ENCODE data around the gene ANKRD60. TPM values are rescaled to one million over a fixed set of nuclear protein-coding genes. Genes with fewer than 3 reads are reported as not detected.

ANKRD60 gene
- total RNA-seq, 3 donors from 2014 or later = not detected

- H3K4me3 ChIP-seq = no peak overlapping the region
- no peaks in the 10 kb centered on the region for H3K36me3 ChIP-seq (ENCODE audit: low read depth)
- H3K4me1 ChIP-seq (ENCODE audit: low read depth) = no peaks in the 10 kb centered on the region
- DNase-seq = no peak
- H3K9me3 ChIP-seq = no peaks in the 10 kb centered on the region
- TF ChIP-seq, protein P1, sequence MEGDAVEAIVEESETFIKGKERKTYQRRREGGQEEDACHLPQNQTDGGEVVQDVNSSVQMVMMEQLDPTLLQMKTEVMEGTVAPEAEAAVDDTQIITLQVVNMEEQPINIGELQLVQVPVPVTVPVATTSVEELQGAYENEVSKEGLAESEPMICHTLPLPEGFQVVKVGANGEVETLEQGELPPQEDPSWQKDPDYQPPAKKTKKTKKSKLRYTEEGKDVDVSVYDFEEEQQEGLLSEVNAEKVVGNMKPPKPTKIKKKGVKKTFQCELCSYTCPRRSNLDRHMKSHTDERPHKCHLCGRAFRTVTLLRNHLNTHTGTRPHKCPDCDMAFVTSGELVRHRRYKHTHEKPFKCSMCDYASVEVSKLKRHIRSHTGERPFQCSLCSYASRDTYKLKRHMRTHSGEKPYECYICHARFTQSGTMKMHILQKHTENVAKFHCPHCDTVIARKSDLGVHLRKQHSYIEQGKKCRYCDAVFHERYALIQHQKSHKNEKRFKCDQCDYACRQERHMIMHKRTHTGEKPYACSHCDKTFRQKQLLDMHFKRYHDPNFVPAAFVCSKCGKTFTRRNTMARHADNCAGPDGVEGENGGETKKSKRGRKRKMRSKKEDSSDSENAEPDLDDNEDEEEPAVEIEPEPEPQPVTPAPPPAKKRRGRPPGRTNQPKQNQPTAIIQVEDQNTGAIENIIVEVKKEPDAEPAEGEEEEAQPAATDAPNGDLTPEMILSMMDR (IDR thresholded peaks at IDR 0.05) = no peak
- no peak for ATAC-seq
- intact Hi-C loops (cut with DNase I, micrococcal nuclease) = loop anchor here (2.0 to 10.0 kb wide), 2 partner anchors 610 to 614 kb away; no protein-coding TSS in a partner anchor
Observed at GRCh38 chr20:58208944-58209343, 19.5 kb downstream of the ANKRD60 start.

GRCh38 chr20:58205850-58206249 lies 22.6 kb downstream of the ANKRD60 start:
- Histone ChIP-seq H3K4me1 (ENCODE audit: low read depth) (no peaks in the 10 kb centered on the region), H3K4me3 (no peak overlapping the region), H3K9me3 (no peaks in the 10 kb centered on the region), H3K36me3 (ENCODE audit: low read depth) (no peaks in the 10 kb centered on the region)
- TF ChIP-seq, protein P1 (IDR thresholded peaks at IDR 0.05) = no peak
- intact Hi-C loops (cut with DNase I, micrococcal nuclease) = loop anchor here in 1 of 2 donors (10.0 kb wide), 1 partner anchor 611 kb away; no protein-coding TSS in a partner anchor
- no peak for DNase-seq
- no peak for ATAC-seq

- no peak for DNase-seq
- Histone ChIP-seq H3K4me3 (no peak overlapping the region), H3K9me3 (no peaks in the 10 kb centered on the region), H3K4me1 (ENCODE audit: low read depth) (no peaks in the 10 kb centered on the region), H3K36me3 (ENCODE audit: low read depth) (no peaks in the 10 kb centered on the region)
- intact Hi-C loops (cut with DNase I, micrococcal nuclease) = loop anchor here in 1 of 2 donors (10.0 kb wide), 1 partner anchor 607 kb away; no protein-coding TSS in a partner anchor
- TF ChIP-seq, protein P1 (IDR thresholded peaks at IDR 0.05) = no peak
- ATAC-seq = no peak
Observed at GRCh38 chr20:58202044-58202443, 26.4 kb downstream of the ANKRD60 start.

DNA sequence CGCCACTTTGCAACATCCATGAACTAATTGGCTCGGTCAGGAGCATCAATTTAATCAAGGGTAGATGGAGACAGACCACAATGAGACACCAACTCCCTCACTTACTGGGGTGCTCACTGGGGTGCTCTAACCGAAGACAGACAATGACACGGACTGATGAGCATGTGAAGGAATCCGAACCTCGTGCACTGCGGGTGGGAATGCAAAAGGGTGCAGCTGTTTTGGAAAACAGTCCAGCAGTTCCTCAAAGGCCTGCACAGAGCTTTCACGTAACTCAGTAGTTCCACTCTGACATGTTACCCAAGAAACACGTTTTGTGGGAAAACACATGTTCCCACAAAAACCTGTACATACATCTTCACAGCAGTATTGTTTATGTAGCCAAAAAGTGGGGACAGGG lies 26.8 kb downstream of the ANKRD60 start:
- intact Hi-C loops (cut with DNase I, micrococcal nuclease) = loop anchor here in 1 of 2 donors (10.0 kb wide), 1 partner anchor 607 kb away; no protein-coding TSS in a partner anchor
- Histone ChIP-seq H3K36me3 (ENCODE audit: low read depth) (no peaks in the 10 kb centered on the region), H3K4me1 (ENCODE audit: low read depth) (no peaks in the 10 kb centered on the region), H3K4me3 (no peak overlapping the region), H3K9me3 (no peaks in the 10 kb centered on the region)
- TF ChIP-seq, protein P1 (IDR thresholded peaks at IDR 0.05) = no peak
- no peak for ATAC-seq
- no peak for DNase-seq

DNA sequence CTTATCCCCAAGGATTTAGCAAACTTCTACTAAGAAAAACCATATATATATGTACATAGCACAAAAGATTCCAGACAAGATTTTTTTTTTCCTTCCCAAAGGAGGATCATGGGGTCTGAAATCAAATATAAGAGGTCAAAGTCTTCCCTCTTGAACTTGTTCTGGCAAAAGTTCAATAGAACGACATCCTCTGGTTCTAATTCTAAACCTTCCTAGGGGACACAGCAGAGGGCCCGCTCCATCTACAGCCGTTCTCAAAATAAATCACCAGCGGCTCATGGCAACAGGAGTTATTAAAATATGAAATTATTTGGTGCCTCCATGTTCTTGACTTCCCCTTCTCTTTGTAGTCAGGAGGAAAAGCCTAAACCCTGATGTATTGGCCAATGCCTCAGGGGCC lies 29.0 kb downstream of the ANKRD60 start:
- no peaks in the 10 kb centered on the region for H3K36me3 ChIP-seq (ENCODE audit: low read depth)
- TF ChIP-seq, protein P1 (IDR thresholded peaks at IDR 0.05) = no peak
- intact Hi-C loops (cut with DNase I, micrococcal nuclease) = no loop called here
- no peaks in the 10 kb centered on the region for H3K4me1 ChIP-seq (ENCODE audit: low read depth)
- no peak overlapping the region for H3K4me3 ChIP-seq
- H3K9me3 ChIP-seq = no peaks in the 10 kb centered on the region
- no peak for DNase-seq
- ATAC-seq = no peak

- H3K36me3 ChIP-seq (ENCODE audit: low read depth) = no peaks in the 10 kb centered on the region
- intact Hi-C loops (cut with DNase I, micrococcal nuclease) = no loop called here
- H3K4me3 ChIP-seq = no peak overlapping the region
- TF ChIP-seq, protein P1 (IDR thresholded peaks at IDR 0.05) = no peak
- H3K4me1 ChIP-seq (ENCODE audit: low read depth) = no peaks in the 10 kb centered on the region
- ATAC-seq = no peak
- no peak for DNase-seq
- no peaks in the 10 kb centered on the region for H3K9me3 ChIP-seq
Observed at GRCh38 chr20:58198901-58199355, 29.5 kb downstream of the ANKRD60 start.

Measured in mucosa of descending colon (tissue), 3 donors.